ENCODE measurements around the gene OR2W1.

DNA sequence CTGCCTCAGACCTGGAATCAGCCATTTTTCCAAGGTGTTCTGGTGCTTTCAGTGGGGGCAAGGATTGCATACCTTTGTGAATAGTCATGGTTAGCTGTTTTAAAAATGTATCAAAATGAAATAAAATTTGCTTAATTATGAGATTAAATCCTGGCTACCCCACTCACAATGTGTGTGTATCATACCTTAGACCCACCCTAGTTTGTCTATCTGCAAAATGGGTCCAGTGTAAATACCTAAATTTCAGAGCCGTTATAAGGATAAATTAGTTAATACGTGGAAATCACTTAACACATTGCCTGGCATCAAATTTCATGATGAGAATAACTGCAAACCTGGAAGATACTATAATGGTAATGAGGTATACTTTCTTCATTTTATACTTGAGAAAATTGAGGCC, 36.9 kb downstream of the OR2W1 start:
- TF ChIP-seq CTCF (IDR thresholded peaks at IDR 0.05): no peak
- no peak for TF ChIP-seq IRF3 (IDR thresholded peaks at IDR 0.05; ENCODE audit: low read depth, low read length)
- TF ChIP-seq EP300 (IDR thresholded peaks at IDR 0.05; ENCODE audit: borderline replicate concordance in 1 of 2, low read depth in 1 of 2, low read length in 1 of 2): no peak
- no peak for TF ChIP-seq TCF12 (IDR thresholded peaks at IDR 0.05)
- TF ChIP-seq, protein P1, sequence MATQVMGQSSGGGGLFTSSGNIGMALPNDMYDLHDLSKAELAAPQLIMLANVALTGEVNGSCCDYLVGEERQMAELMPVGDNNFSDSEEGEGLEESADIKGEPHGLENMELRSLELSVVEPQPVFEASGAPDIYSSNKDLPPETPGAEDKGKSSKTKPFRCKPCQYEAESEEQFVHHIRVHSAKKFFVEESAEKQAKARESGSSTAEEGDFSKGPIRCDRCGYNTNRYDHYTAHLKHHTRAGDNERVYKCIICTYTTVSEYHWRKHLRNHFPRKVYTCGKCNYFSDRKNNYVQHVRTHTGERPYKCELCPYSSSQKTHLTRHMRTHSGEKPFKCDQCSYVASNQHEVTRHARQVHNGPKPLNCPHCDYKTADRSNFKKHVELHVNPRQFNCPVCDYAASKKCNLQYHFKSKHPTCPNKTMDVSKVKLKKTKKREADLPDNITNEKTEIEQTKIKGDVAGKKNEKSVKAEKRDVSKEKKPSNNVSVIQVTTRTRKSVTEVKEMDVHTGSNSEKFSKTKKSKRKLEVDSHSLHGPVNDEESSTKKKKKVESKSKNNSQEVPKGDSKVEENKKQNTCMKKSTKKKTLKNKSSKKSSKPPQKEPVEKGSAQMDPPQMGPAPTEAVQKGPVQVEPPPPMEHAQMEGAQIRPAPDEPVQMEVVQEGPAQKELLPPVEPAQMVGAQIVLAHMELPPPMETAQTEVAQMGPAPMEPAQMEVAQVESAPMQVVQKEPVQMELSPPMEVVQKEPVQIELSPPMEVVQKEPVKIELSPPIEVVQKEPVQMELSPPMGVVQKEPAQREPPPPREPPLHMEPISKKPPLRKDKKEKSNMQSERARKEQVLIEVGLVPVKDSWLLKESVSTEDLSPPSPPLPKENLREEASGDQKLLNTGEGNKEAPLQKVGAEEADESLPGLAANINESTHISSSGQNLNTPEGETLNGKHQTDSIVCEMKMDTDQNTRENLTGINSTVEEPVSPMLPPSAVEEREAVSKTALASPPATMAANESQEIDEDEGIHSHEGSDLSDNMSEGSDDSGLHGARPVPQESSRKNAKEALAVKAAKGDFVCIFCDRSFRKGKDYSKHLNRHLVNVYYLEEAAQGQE (IDR thresholded peaks at IDR 0.05; ENCODE audit: low read depth, low read length): no peak
- no peak for TF ChIP-seq EZH2phosphoT487 (IDR thresholded peaks at IDR 0.05; ENCODE audit: borderline replicate concordance, low read depth)
